ENCODE measurements around the gene PLCZ1. TPM values are rescaled to one million over a fixed set of nuclear protein-coding genes. Genes with fewer than 3 reads are reported as not detected.

The PLCZ1 gene
- total and polyA plus RNA-seq, 10 of the 15 experiments (the other 5 are each of a cell fraction or from before 2014, with no cell fraction given): not detected

GRCh38 chr12:18752280-18752920, 14.6 kb upstream of the PLCZ1 start:
- DNase-seq (ENCODE audit: low read depth, low spot score): no peak
- no peaks in the 10 kb centered on the region for H3K9me3 ChIP-seq (replicated peaks; ENCODE audit: control insufficient read depth, insufficient read depth, low read length)
- ChIA-PET RAD21 (ENCODE audit: unreplicated experiment) (no interaction called here), POLR2A (no interaction called here), CTCF (no interaction called here), SMC1A (ENCODE audit: uncharacterized antibody, unreplicated experiment) (no interaction called here)
- intact Hi-C loops (cut with micrococcal nuclease; ENCODE audit: unreplicated experiment): no loop called here
- no peaks in the 10 kb centered on the region for H3K79me2 ChIP-seq (ENCODE audit: control insufficient read depth, insufficient read depth, low read length)
- FAIRE-seq: no peak
- 5% methylated on average over 6 of the region's 6 CpGs for WGBS (ENCODE audit: insufficient coverage, insufficient replicate concordance, low lambda C conversion rate, missing lambda C conversion rate)
- in situ Hi-C loops (cut with MboI): no loop called here
- no peaks in the 10 kb centered on the region for H3K4me1 ChIP-seq (ENCODE audit: control insufficient read depth, insufficient read depth, low read length)
- no peak overlapping the region for H2AFZ ChIP-seq (ENCODE audit: control insufficient read depth, low read depth, low read length)
- no peak overlapping the region for H3K4me2 ChIP-seq (ENCODE audit: control insufficient read depth, insufficient read depth)
- no peaks in the 10 kb centered on the region for H3K36me3 ChIP-seq (ENCODE audit: control insufficient read depth in 2 of 2, insufficient read depth in 2 of 2, low read length in 1 of 2)
- no TSS peak for BruUV-seq (replicated peaks)
- H4K20me1 ChIP-seq (ENCODE audit: control insufficient read depth, insufficient read depth): no peaks in the 10 kb centered on the region
- no peak for ATAC-seq
- no peak overlapping the region for H3K4me3 ChIP-seq
- no peak overlapping the region for H3K27ac ChIP-seq (ENCODE audit: control insufficient read depth, insufficient read depth)
- H3K27me3 ChIP-seq (replicated peaks in 1 of 2; ENCODE audit: control insufficient read depth in 2 of 2, insufficient read depth in 2 of 2, low read length in 1 of 2): no peaks in the 10 kb centered on the region
- no peak overlapping the region for H3K9ac ChIP-seq (ENCODE audit: control insufficient read depth, insufficient read depth, low read length)
- no peak for TF ChIP-seq BHLHE40 (IDR thresholded peaks at IDR 0.05; ENCODE audit: borderline replicate concordance in 1 of 2, low read depth in 2 of 2, low read length in 1 of 2)
- TF ChIP-seq GABPA (IDR thresholded peaks at IDR 0.05; ENCODE audit: low read depth): no peak
- TF ChIP-seq EED (IDR thresholded peaks at IDR 0.05; ENCODE audit: low read depth): no peak
- TF ChIP-seq SIN3A (IDR thresholded peaks at IDR 0.05; ENCODE audit: low read depth, low read length): no peak
- no peak for TF ChIP-seq SMAD1 (IDR thresholded peaks at IDR 0.05; ENCODE audit: low read depth, partially characterized antibody)
- TF ChIP-seq, protein P1, sequence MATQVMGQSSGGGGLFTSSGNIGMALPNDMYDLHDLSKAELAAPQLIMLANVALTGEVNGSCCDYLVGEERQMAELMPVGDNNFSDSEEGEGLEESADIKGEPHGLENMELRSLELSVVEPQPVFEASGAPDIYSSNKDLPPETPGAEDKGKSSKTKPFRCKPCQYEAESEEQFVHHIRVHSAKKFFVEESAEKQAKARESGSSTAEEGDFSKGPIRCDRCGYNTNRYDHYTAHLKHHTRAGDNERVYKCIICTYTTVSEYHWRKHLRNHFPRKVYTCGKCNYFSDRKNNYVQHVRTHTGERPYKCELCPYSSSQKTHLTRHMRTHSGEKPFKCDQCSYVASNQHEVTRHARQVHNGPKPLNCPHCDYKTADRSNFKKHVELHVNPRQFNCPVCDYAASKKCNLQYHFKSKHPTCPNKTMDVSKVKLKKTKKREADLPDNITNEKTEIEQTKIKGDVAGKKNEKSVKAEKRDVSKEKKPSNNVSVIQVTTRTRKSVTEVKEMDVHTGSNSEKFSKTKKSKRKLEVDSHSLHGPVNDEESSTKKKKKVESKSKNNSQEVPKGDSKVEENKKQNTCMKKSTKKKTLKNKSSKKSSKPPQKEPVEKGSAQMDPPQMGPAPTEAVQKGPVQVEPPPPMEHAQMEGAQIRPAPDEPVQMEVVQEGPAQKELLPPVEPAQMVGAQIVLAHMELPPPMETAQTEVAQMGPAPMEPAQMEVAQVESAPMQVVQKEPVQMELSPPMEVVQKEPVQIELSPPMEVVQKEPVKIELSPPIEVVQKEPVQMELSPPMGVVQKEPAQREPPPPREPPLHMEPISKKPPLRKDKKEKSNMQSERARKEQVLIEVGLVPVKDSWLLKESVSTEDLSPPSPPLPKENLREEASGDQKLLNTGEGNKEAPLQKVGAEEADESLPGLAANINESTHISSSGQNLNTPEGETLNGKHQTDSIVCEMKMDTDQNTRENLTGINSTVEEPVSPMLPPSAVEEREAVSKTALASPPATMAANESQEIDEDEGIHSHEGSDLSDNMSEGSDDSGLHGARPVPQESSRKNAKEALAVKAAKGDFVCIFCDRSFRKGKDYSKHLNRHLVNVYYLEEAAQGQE (IDR thresholded peaks at IDR 0.05; ENCODE audit: low read depth, low read length): no peak
- no peak for TF ChIP-seq ZNF592 (IDR thresholded peaks at IDR 0.05)
- TF ChIP-seq, protein P2, sequence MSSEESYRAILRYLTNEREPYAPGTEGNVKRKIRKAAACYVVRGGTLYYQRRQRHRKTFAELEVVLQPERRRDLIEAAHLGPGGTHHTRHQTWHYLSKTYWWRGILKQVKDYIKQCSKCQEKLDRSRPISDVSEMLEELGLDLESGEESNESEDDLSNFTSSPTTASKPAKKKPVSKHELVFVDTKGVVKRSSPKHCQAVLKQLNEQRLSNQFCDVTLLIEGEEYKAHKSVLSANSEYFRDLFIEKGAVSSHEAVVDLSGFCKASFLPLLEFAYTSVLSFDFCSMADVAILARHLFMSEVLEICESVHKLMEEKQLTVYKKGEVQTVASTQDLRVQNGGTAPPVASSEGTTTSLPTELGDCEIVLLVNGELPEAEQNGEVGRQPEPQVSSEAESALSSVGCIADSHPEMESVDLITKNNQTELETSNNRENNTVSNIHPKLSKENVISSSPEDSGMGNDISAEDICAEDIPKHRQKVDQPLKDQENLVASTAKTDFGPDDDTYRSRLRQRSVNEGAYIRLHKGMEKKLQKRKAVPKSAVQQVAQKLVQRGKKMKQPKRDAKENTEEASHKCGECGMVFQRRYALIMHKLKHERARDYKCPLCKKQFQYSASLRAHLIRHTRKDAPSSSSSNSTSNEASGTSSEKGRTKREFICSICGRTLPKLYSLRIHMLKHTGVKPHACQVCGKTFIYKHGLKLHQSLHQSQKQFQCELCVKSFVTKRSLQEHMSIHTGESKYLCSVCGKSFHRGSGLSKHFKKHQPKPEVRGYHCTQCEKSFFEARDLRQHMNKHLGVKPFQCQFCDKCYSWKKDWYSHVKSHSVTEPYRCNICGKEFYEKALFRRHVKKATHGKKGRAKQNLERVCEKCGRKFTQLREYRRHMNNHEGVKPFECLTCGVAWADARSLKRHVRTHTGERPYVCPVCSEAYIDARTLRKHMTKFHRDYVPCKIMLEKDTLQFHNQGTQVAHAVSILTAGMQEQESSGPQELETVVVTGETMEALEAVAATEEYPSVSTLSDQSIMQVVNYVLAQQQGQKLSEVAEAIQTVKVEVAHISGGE (CRISPR knock-in tag; IDR thresholded peaks at IDR 0.05): no peak
- no peak for TF ChIP-seq RAD21 (IDR thresholded peaks at IDR 0.05; ENCODE audit: insufficient read depth, low read depth, low read length)
- TF ChIP-seq YY1 (IDR thresholded peaks at IDR 0.05; ENCODE audit: low read depth, low read length): no peak
- TF ChIP-seq HCFC1 (IDR thresholded peaks at IDR 0.05; ENCODE audit: low read length): no peak
